ENCODE data around the gene NPLOC4. TPM values are rescaled to one million over a fixed set of nuclear protein-coding genes. Genes with fewer than 3 reads are reported as not detected.

Gene NPLOC4
- total and polyA plus RNA-seq, 2 of the 8 experiments (the other 6 are each of a cell fraction or from before 2014, with no cell fraction given) = 70.7 to 92.7 TPM

DNA sequence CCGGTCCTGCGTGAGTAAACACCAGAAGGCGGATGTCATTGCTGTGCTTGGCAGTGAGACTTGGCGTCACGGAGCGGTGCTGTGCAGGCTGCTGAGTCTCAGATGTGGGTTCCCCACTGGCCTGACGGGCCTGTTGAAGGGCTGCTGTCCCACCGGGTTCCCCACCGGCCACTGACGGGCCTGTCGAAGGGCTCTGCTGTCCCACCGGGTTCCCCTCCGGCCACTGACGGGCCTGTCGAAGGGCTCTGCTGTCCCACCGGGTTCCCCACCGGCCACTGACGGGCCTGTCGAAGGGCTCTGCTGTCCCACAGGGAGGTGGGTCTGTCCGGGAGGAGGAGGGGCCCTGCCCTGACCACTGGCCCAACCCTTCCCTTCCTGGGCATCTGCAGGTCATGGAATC, 49.7 kb upstream of the NPLOC4 start (continued):
- no peak for TF ChIP-seq ZNF274 (IDR thresholded peaks at IDR 0.05; ENCODE audit: borderline replicate concordance, extremely low read depth, low read length)
- TF ChIP-seq, protein P1, sequence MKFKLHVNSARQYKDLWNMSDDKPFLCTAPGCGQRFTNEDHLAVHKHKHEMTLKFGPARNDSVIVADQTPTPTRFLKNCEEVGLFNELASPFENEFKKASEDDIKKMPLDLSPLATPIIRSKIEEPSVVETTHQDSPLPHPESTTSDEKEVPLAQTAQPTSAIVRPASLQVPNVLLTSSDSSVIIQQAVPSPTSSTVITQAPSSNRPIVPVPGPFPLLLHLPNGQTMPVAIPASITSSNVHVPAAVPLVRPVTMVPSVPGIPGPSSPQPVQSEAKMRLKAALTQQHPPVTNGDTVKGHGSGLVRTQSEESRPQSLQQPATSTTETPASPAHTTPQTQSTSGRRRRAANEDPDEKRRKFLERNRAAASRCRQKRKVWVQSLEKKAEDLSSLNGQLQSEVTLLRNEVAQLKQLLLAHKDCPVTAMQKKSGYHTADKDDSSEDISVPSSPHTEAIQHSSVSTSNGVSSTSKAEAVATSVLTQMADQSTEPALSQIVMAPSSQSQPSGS (IDR thresholded peaks at IDR 0.05; ENCODE audit: low read length) = no peak
- no peak for TF ChIP-seq CHD1 (IDR thresholded peaks at IDR 0.05; ENCODE audit: low read depth, low read length)
- no peak for TF ChIP-seq SIX5 (IDR thresholded peaks at IDR 0.05; ENCODE audit: low read depth, low read length)
- no peak for TF ChIP-seq SP4 (IDR thresholded peaks at IDR 0.05; ENCODE audit: low read length)
- no peak for TF ChIP-seq RNF2 (IDR thresholded peaks at IDR 0.05; ENCODE audit: borderline replicate concordance, low read depth, low read length, missing control alignments, poor library complexity, severe bottlenecking)

Data from H1 (cell line).